Measurements from ENCODE around the gene EPB41L4B.

Gene EPB41L4B

GRCh38 chr9:109331353-109331752 is 10.5 kb upstream of the EPB41L4B start:
- no peaks in the 10 kb centered on the region for H3K4me1 ChIP-seq (ENCODE audit: control insufficient read depth, insufficient read depth, low read length)
- H3K4me3 ChIP-seq (ENCODE audit: low read depth, low read length), result no peak overlapping the region
- ChIA-PET CTCF (interaction anchor here (0.6 to 1.5 kb wide), 2 partner anchors 10 to 19 kb away, joined by 3 read pairs; no protein-coding TSS in a partner anchor), POLR2A (no interaction called here)
- H3K36me3 ChIP-seq (ENCODE audit: control insufficient read depth in 2 of 2, insufficient read depth in 1 of 2, low read length in 2 of 2), result no peaks in the 10 kb centered on the region
- TF ChIP-seq MZF1 (tag by site-specific recombination; IDR thresholded peaks at IDR 0.05; ENCODE audit: borderline replicate concordance) (no peak), ZNF132 (tag by site-specific recombination; IDR thresholded peaks at IDR 0.05; ENCODE audit: borderline replicate concordance) (no peak), ZNF292 (tag by site-specific recombination; IDR thresholded peaks at IDR 0.05; ENCODE audit: borderline replicate concordance, low read depth) (no peak), GLI2 (tag by site-specific recombination; IDR thresholded peaks at IDR 0.05; ENCODE audit: borderline replicate concordance, low read depth) (no peak), ZNF18 (tag by site-specific recombination; IDR thresholded peaks at IDR 0.05) (no peak), ZFP69B (tag by site-specific recombination; IDR thresholded peaks at IDR 0.05) (no peak), GLIS2 (tag by site-specific recombination; IDR thresholded peaks at IDR 0.05) (no peak), ZNF707 (tag by site-specific recombination; IDR thresholded peaks at IDR 0.05) (no peak), ZNF10 (tag by site-specific recombination; IDR thresholded peaks at IDR 0.05) (no peak), ZNF121 (tag by site-specific recombination; IDR thresholded peaks at IDR 0.05) (no peak), ZNF555 (tag by site-specific recombination; conservative IDR thresholded peaks at IDR 0.05) (no peak), ZNF140 (tag by site-specific recombination; IDR thresholded peaks at IDR 0.05) (no peak), GLI4 (tag by site-specific recombination; IDR thresholded peaks at IDR 0.05) (no peak), ZNF37A (tag by site-specific recombination; IDR thresholded peaks at IDR 0.05) (no peak), ZNF514 (tag by site-specific recombination; IDR thresholded peaks at IDR 0.05) (no peak), ZNF561 (tag by site-specific recombination; IDR thresholded peaks at IDR 0.05; ENCODE audit: borderline replicate concordance) (no peak), ZSCAN23 (tag by site-specific recombination; IDR thresholded peaks at IDR 0.05) (no peak), ZNF138 (tag by site-specific recombination; IDR thresholded peaks at IDR 0.05; ENCODE audit: borderline replicate concordance) (no peak), ZNF639 (tag by site-specific recombination; IDR thresholded peaks at IDR 0.05) (no peak), MYNN (tag by site-specific recombination; IDR thresholded peaks at IDR 0.05; ENCODE audit: borderline replicate concordance) (no peak)
- H3K27ac ChIP-seq (ENCODE audit: extremely low read depth, low read depth, low read length), result no peak overlapping the region
- H3K9me3 ChIP-seq (ENCODE audit: control insufficient read depth, insufficient read depth, low read depth, low read length), result no peaks in the 10 kb centered on the region

- no peaks in the 10 kb centered on the region for H3K36me3 ChIP-seq (ENCODE audit: control insufficient read depth in 2 of 2, insufficient read depth in 1 of 2, low read length in 2 of 2)
- no peaks in the 10 kb centered on the region for H3K4me1 ChIP-seq (ENCODE audit: control insufficient read depth, insufficient read depth, low read length)
- H3K4me3 ChIP-seq (ENCODE audit: low read depth, low read length), result no peak overlapping the region
- no peak overlapping the region for H3K27ac ChIP-seq (ENCODE audit: extremely low read depth, low read depth, low read length)
- TF ChIP-seq SCRT2 (tag by site-specific recombination; IDR thresholded peaks at IDR 0.05), result 0 out of 2 replicates have a peak, but pooled peaks have one; percentile 11
- TF ChIP-seq ZNF621 (tag by site-specific recombination; IDR thresholded peaks at IDR 0.05), result no peak
- ChIA-PET POLR2A (interaction anchor here (0.6 kb wide), 1 partner anchor 722 kb away, joined by 3 read pairs; no protein-coding TSS in a partner anchor), CTCF (interaction anchor here (1.2 kb wide), 1 partner anchor 134 kb away, joined by 3 read pairs; no protein-coding TSS in a partner anchor)
- H3K9me3 ChIP-seq (ENCODE audit: control insufficient read depth, insufficient read depth, low read depth, low read length), result no peaks in the 10 kb centered on the region
Observed at GRCh38 chr9:109329638-109330258, 8.9 kb upstream of the EPB41L4B start.

All from HEK293 (cell line).